ENCODE data around the gene EPN1. TPM values are rescaled to one million over a fixed set of nuclear protein-coding genes. Genes with fewer than 3 reads are reported as not detected.

The EPN1 gene
- total and polyA plus RNA-seq, 2 donors, result 23.4 to 106 TPM

DNA sequence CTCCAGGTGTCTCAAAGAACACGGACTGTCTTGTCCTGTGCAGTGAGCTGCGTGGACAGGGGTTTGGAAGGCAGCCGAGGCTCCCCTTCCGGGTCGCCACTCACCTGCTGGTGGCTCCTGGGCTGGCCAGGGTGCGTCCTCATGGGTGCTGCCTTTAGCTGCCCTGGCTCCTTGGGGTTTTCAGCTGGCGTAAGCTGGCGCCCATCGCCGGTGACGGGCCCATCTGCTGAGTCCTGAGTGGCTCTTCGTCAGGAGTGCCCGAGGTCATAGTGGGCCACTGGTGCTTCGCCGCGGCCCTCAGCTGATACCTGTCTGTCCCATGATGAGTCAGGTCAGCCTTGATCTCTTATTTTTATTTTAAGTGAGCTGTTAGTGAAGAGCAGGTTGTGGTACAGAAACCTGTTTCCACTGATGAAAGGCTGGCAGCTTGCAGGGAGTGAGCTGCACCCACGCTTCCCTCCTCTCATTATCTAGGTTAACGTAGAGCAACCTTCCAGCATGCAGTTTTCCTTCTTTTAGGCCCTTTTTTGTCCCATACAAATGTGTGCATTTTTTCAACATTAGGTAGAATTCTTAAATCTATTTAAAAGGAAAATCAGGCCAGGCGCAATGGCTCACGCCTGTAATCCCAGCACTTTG is 18.4 kb downstream of the EPN1 start:
- no peak for DNase-seq (ENCODE audit: extremely low spot score)
- no peak overlapping the region for H3K4me3 ChIP-seq (ENCODE audit: low read depth, low read length)
- H3K27ac ChIP-seq (ENCODE audit: low read depth), result no peak overlapping the region
- 95% methylated on average over 20 of the region's 20 CpGs for WGBS
- no peaks in the 10 kb centered on the region for H3K4me1 ChIP-seq (ENCODE audit: insufficient read depth)
- peaks cover 9% of the 10 kb centered on the region for H3K36me3 ChIP-seq (ENCODE audit: insufficient read depth)

- Histone ChIP-seq H3K27ac (ENCODE audit: low read depth) (no peak overlapping the region), H3K4me1 (ENCODE audit: insufficient read depth) (no peaks in the 10 kb centered on the region), H3K4me3 (ENCODE audit: low read depth, low read length) (no peak overlapping the region), H3K36me3 (ENCODE audit: insufficient read depth) (peaks cover 7% of the 10 kb centered on the region)
- 86% methylated on average over 15 of the region's 15 CpGs for whole genome bisulfite sequencing
- DNase-seq (ENCODE audit: extremely low spot score), result no peak
Observed at GRCh38 chr19:55694241-55694655, 19.2 kb downstream of the EPN1 start.

- WGBS, result 94% methylated on average over 37 of the region's 37 CpGs
- DNase-seq (ENCODE audit: extremely low spot score), result no peak
- H3K36me3 ChIP-seq (ENCODE audit: insufficient read depth), result peaks cover 7% of the 10 kb centered on the region
Observed at GRCh38 chr19:55694656-55695491, 19.8 kb downstream of the EPN1 start.

GRCh38 chr19:55695511-55696290 is 20.7 kb downstream of the EPN1 start:
- Histone ChIP-seq H3K4me1 (ENCODE audit: insufficient read depth) (no peaks in the 10 kb centered on the region), H3K27ac (ENCODE audit: low read depth) (no peak overlapping the region), H3K4me3 (ENCODE audit: low read depth, low read length) (no peak overlapping the region), H3K36me3 (ENCODE audit: insufficient read depth) (peaks cover 3% of the 10 kb centered on the region)
- DNase-seq (ENCODE audit: extremely low spot score), result no peak
- 91% methylated on average over 23 of the region's 23 CpGs for WGBS

More at GRCh38 chr19:55694656-55695491, 19.8 kb downstream of the EPN1 start:
- Histone ChIP-seq H3K27ac (ENCODE audit: low read depth) (no peak overlapping the region), H3K4me3 (ENCODE audit: low read depth, low read length) (no peak overlapping the region), H3K4me1 (ENCODE audit: insufficient read depth) (no peaks in the 10 kb centered on the region)

- Histone ChIP-seq H3K4me3 (ENCODE audit: low read depth, low read length) (no peak overlapping the region), H3K27ac (ENCODE audit: low read depth) (no peak overlapping the region), H3K36me3 (ENCODE audit: insufficient read depth) (peaks cover 3% of the 10 kb centered on the region), H3K4me1 (ENCODE audit: insufficient read depth) (no peaks in the 10 kb centered on the region)
- no peak for DNase-seq (ENCODE audit: extremely low spot score)
- 93% methylated on average over 20 of the region's 20 CpGs for WGBS
Observed at GRCh38 chr19:55696301-55697068, 21.5 kb downstream of the EPN1 start.

GRCh38 chr19:55697069-55697440 is 22.0 kb downstream of the EPN1 start:
- H3K27ac ChIP-seq (ENCODE audit: low read depth), result no peak overlapping the region
- 86% methylated on average over 12 of the region's 12 CpGs for WGBS
- peaks cover 3% of the 10 kb centered on the region for H3K36me3 ChIP-seq (ENCODE audit: insufficient read depth)
- no peaks in the 10 kb centered on the region for H3K4me1 ChIP-seq (ENCODE audit: insufficient read depth)
- H3K4me3 ChIP-seq (ENCODE audit: low read depth, low read length), result no peak overlapping the region
- DNase-seq (ENCODE audit: extremely low spot score), result no peak

DNA sequence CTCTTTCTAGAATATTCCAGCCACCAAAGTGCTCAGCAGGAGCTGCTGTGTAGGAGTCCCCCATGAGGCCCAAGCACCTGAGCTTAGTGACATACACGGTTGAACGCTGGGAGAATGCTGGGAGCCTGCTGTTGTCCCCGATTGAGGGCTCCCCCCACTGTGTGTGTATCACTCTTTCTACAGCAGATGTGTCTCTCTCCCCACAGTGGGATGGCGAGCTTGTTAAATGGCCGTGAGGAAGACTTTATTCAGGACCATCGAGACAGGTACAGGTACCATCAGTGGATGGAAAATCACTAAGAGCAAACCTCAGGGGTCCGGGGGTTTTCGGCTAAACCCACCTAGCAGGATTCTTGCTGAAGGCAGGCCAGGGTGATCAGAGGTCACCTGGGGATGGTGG is 22.7 kb downstream of the EPN1 start:
- Histone ChIP-seq H3K4me3 (ENCODE audit: low read depth, low read length) (no peak overlapping the region), H3K4me1 (ENCODE audit: insufficient read depth) (no peaks in the 10 kb centered on the region), H3K27ac (ENCODE audit: low read depth) (no peak overlapping the region), H3K36me3 (ENCODE audit: insufficient read depth) (peaks cover 3% of the 10 kb centered on the region)
- 92% methylated on average over 8 of the region's 8 CpGs for WGBS
- no peak for DNase-seq (ENCODE audit: extremely low spot score)

DNA sequence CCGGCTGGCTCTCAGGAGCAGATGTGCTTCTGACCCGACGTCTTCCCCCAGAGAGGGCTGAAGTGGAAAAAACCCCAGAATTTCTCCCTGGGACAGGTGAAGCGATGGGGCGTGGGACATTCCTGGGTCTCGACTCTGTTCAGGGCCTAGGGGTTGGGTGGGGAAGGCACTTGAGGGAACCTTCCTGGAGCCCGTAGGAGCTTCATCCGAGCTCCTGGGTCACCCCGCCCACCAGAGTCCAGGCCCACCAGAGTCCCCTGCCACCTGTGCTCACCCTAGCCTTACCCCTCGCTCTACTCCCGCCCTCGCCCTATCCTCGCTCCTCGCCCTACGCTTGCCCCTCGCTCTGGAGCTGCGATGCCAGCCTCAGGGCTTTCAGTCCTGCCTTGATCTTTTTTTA is 23.2 kb downstream of the EPN1 start:
- peaks cover 3% of the 10 kb centered on the region for H3K36me3 ChIP-seq (ENCODE audit: insufficient read depth)

DNA sequence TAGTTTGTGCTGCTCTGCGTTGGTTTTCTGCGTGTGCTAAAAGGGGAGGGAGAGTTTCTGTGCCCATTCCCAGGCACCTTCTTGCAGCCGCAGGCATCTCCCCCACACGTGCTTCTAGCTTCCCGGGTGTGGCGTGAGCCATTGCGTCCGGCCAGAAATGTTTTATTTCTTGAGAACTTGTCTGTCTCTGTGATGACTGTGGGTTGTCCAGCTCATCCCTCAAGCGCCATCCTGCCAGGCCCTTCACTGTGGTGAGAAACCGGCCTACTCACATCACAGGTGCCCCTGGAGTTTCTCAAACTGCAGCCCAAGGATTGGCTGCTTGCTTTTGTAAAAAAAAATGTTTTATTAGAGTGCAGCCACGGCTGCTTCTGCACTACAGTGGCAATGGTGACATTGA is 24.2 kb downstream of the EPN1 start:
- no peak overlapping the region for H3K4me3 ChIP-seq (ENCODE audit: low read depth, low read length)
- no peaks in the 10 kb centered on the region for H3K4me1 ChIP-seq (ENCODE audit: insufficient read depth)
- DNase-seq (ENCODE audit: extremely low spot score), result no peak
- H3K27ac ChIP-seq (ENCODE audit: low read depth), result no peak overlapping the region
- 86% methylated on average over 11 of the region's 11 CpGs for WGBS
- H3K36me3 ChIP-seq (ENCODE audit: insufficient read depth), result peaks cover 3% of the 10 kb centered on the region

More for the DNA sequence above, 23.2 kb downstream of the EPN1 start:
- Histone ChIP-seq H3K4me3 (ENCODE audit: low read depth, low read length) (no peak overlapping the region), H3K27ac (ENCODE audit: low read depth) (no peak overlapping the region), H3K4me1 (ENCODE audit: insufficient read depth) (no peaks in the 10 kb centered on the region)
- WGBS, result 92% methylated on average over 17 of the region's 17 CpGs
- DNase-seq (ENCODE audit: extremely low spot score), result no peak

GRCh38 chr19:55700813-55701212 is 25.8 kb downstream of the EPN1 start:
- Histone ChIP-seq H3K27ac (ENCODE audit: low read depth) (no peak overlapping the region), H3K4me3 (ENCODE audit: low read depth, low read length) (no peak overlapping the region), H3K36me3 (ENCODE audit: insufficient read depth) (no peaks in the 10 kb centered on the region), H3K4me1 (ENCODE audit: insufficient read depth) (no peaks in the 10 kb centered on the region)
- no peak for DNase-seq (ENCODE audit: extremely low spot score)
- 91% methylated on average over 12 of the region's 12 CpGs for WGBS

DNA sequence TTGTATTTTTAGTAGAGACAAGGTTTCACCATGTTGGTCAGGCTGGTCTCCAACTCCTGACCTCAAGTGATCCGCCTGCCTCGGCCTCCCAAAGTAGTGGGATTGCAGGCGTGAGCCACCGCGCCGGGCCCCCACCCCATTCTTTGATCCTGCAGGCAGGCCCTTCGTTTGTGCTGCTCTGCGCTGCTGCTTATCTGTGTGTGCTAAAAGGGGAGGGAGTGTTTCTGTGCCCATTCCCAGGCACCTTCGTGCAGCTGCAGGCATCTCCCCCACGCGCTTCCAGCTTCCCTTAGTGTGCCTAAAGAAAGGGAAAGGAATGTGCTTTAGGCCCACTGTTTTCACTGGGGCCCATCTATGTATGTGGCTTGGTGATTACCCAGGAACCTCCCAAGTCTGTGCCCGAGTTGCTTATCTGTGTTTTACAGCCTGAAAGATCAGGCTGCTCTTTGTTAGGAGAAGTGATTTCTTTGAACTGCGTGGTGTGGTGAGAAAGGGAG is 27.2 kb downstream of the EPN1 start:
- 47% methylated on average over 13 of the region's 13 CpGs for WGBS
- no peak overlapping the region for H3K4me3 ChIP-seq (ENCODE audit: low read depth, low read length)
- H3K27ac ChIP-seq (ENCODE audit: low read depth), result no peak overlapping the region
- no peak for DNase-seq (ENCODE audit: extremely low spot score)
- H3K36me3 ChIP-seq (ENCODE audit: insufficient read depth), result no peaks in the 10 kb centered on the region
- no peaks in the 10 kb centered on the region for H3K4me1 ChIP-seq (ENCODE audit: insufficient read depth)

DNA sequence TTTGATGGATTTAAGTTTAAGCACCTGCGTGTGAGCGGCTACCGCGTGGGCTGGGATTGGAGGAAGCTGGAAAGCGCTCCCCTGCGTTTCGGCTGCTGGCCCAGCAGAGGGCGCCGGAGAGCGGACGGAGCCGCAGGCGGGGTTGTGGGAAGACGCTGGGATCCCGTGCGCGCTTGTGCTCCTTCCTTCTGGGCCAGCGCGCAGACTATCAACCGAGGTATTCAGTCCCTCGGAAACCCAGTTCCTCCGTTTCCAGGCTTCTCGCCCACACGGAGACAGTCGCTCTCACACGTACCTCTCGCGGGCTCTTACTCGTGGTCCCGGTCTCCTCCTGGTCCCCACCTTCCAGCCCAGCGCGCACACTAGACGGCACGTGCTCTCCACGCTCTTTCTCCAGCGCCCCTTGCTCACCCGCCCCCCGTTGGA is 28.8 kb downstream of the EPN1 start:
- 40% methylated on average over 38 of the region's 38 CpGs for WGBS
- H3K27ac ChIP-seq (ENCODE audit: low read depth), result no peak overlapping the region
- H3K4me3 ChIP-seq (ENCODE audit: low read depth, low read length), result no peak overlapping the region
- H3K36me3 ChIP-seq (ENCODE audit: insufficient read depth), result no peaks in the 10 kb centered on the region
- DNase-seq (ENCODE audit: extremely low spot score), result no peak
- H3K4me1 ChIP-seq (ENCODE audit: insufficient read depth), result no peaks in the 10 kb centered on the region
